Right lobe of liver (tissue), 6 donors: Measurements from ENCODE around the gene FOXK2. TPM values are rescaled to one million over a fixed set of nuclear protein-coding genes. Genes with fewer than 3 reads are reported as not detected.
"Not testable (repeated sequence)": the region's sequence is repeated elsewhere in the genome, so short reads cannot be mapped to it uniquely, and the experiment has no call there.

ENCODE experiments used
- ATAC-seq, 4 donors: fragments of 200-7000 bp; cut with Tn5 transposase; one replicate each; pipeline ENCODE4 v1.9.1; 2020; ENCODE audit warnings: mild to moderate bottlenecking in 4 of 4, moderate library complexity in 4 of 4
- DNase-seq, 3 donors: peaks; one replicate each; pipeline ENCODE4 v3.0.0-alpha.2; 2020
- H3K27ac ChIP-seq, 3 donors: fragments of 200-600 bp; one replicate each; pipeline ENCODE4 v1.8.0; 2022
- H3K27me3 ChIP-seq, 2 donors: fragments of 200-600 bp; one replicate each; pipeline ENCODE4 v1.8.0; 2022
- H3K36me3 ChIP-seq, 4 donors: fragments of 200-600 bp; sonication (generic) in 1 of 4; one replicate each; pipeline versions ENCODE4 v1.5.1 to v1.8.0; 2017 to 2022; ENCODE audit warnings: control low read depth in 1 of 4
- H3K4me1 ChIP-seq, 4 donors: fragments of 200-600 bp; sonication (generic) in 1 of 4; one replicate each; pipeline versions ENCODE4 v1.5.1 to v1.8.0; 2017 to 2022; ENCODE audit warnings: control low read depth in 1 of 4
- H3K4me3 ChIP-seq, 3 donors: fragments of 200-600 bp; one replicate each; pipeline ENCODE4 v1.8.0; 2022
- H3K9me3 ChIP-seq, 4 donors: fragments of 200-600 bp; sonication (generic) in 1 of 4; one replicate each; pipeline versions ENCODE4 v1.5.1 to v1.8.0; 2017 to 2022; ENCODE audit warnings: control low read depth in 1 of 4
- POLR2A ChIP-seq: fragments of 450-650 bp; IDR thresholded peaks from one replicate; pipeline ENCODE4 v1.6.1; 2017; ENCODE audit warnings: antibody characterized with exemption, mild to moderate bottlenecking
- WGBS: methylation state at CpG from one replicate; pipeline ENCODE4 v1.1.6; 2018; ENCODE audit warnings: low coverage, low lambda C conversion rate; ENCODE audit not compliant: insufficient coverage; ENCODE audit errors: missing lambda C conversion rate; 5-methylcytosine and 5-hydroxymethylcytosine counted together
- intact Hi-C, 2 donors: fragments of 100-400 bp; cut with DNase I; formaldehyde crosslinking; loops; one replicate each; pipeline versions ENCODE4 v1.11.2 to v1.14.1; 2022
- total RNA-seq, 6 experiments: library from RNA; depleted of rRNA in 2 of 6; stranded (reverse); fragments of >200 nt in 2 of 6; fragmentation: NEBNext Ultra II Directional in 3 of 6; extraction: Animal tissue kit (Norgen Biotek cat#: 25700) in 3 of 6; gene quantifications; one replicate each; pipeline versions ENCODE4 v1.1.0 to v1.2.4, GENCODE V29; 2016 to 2023
- TF ChIP-seq, protein P1 (sequence below), 4 donors: fragments of 200-600 bp in 3 of 4; fragments of 450-650 bp in 1 of 4; IDR thresholded peaks; one replicate each; pipeline versions ENCODE4 v1.5.1 to v1.8.0; 2016 to 2022; ENCODE audit warnings: antibody characterized with exemption in 4 of 4, mild to moderate bottlenecking in 2 of 4
- donor health status: DM: no; HTN: yes; CAD: no.
- donor health status: DM: no; HTN: no; CAD: no.
- donor health status: DM: no; HTN: no; CAD: no.
- donor health status: DM: no; HTN: yes; CAD: no.
- donor health status: DM: no; HTN: yes; CAD: no.

Gene FOXK2
- total RNA-seq, 6 experiments from 2014 or later = 14.1 to 20.5 (median 16.1) TPM

DNA sequence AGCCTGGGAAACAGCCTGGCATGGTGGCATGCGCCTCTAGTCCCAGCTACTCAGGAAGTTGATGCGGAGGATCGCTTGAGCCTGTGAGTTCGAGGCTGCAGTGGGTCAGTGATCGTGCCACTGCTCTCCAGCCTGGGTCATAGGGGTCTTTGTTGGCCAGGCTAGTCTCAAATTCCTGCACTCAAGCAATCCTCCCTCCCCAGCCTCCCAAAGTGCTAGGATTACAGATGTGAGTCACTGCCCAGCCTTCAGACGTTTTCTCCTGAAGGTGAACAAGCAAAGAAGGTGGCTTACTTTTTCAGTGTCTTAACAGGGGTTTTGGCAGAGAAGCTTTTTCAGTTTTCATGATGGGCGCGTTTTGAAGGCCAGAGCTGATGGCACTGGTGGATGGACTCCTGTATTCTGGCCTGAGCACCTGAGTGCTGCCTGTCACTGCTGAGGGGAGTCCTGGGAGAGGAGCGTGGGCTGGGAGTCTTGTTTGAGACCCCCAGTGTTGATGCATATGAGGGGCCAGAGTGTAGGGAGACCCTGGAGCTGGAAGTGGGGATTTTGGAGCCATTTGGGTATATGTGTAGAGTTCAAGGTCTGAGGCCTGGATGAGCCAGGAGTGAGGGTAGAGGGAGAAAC is 41.4 kb downstream of the FOXK2 start:
- TF ChIP-seq, protein P1, sequence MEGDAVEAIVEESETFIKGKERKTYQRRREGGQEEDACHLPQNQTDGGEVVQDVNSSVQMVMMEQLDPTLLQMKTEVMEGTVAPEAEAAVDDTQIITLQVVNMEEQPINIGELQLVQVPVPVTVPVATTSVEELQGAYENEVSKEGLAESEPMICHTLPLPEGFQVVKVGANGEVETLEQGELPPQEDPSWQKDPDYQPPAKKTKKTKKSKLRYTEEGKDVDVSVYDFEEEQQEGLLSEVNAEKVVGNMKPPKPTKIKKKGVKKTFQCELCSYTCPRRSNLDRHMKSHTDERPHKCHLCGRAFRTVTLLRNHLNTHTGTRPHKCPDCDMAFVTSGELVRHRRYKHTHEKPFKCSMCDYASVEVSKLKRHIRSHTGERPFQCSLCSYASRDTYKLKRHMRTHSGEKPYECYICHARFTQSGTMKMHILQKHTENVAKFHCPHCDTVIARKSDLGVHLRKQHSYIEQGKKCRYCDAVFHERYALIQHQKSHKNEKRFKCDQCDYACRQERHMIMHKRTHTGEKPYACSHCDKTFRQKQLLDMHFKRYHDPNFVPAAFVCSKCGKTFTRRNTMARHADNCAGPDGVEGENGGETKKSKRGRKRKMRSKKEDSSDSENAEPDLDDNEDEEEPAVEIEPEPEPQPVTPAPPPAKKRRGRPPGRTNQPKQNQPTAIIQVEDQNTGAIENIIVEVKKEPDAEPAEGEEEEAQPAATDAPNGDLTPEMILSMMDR (IDR thresholded peaks at IDR 0.05) = no peak
- no peak for TF ChIP-seq POLR2A
- intact Hi-C loops = no loop called here
- Histone ChIP-seq H3K9me3 (no peaks in the 10 kb centered on the region), H3K27me3 (no peaks in the 10 kb centered on the region), H3K27ac (no peak overlapping the region), H3K36me3 (peaks cover 0 to 9% (median 3%) of the 10 kb centered on the region in 4 donors), H3K4me3 (no peak overlapping the region), H3K4me1 (peaks cover 0 to 37% (median 10%) of the 10 kb centered on the region in 4 donors)
- ATAC-seq (peak in 2 of 4 donors; percentile 4 to 13), DNase-seq (no peak)
- WGBS = 63% methylated on average over 3 of the region's 9 CpGs

DNA sequence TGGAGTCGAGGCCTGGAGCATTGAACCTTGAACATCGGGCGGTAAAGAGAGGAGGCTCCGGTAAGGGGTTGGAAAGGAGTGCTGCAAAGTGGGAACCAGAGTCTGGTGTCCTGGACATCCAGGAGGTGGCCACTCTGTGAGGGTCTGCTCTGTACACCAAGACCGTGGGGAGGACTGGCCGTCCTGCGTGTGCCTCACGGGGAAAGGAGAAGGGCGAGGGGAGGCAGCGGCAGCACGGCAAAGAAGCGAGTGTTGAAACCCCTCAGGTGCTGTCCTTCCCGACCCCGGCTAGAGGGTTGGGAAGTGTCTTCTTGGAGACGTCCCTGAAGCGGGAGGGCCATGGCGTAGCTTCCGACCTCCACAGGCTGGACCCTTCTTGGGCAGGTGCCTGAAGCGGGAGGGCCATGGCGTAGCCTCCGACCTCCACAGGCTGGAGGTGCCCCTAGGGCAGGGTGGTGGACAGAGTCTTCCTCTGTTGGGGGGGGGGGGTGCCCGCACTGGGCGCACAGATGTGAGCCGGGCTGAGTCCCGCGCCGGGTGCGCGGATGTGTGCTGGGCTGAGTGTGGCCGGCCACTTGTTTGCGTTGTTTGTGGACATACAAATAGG is 42.0 kb downstream of the FOXK2 start:
- DNase-seq = no peak
- Histone ChIP-seq H3K27me3 (no peaks in the 10 kb centered on the region), H3K27ac (no peak overlapping the region), H3K4me3 (no peak overlapping the region), H3K9me3 (no peaks in the 10 kb centered on the region), H3K36me3 (peaks cover 0 to 9% (median 5%) of the 10 kb centered on the region in 4 donors), H3K4me1 (peaks cover 0 to 43% (median 10%) of the 10 kb centered on the region in 4 donors)
- intact Hi-C loops = no loop called here
- TF ChIP-seq, protein P1 (IDR thresholded peaks at IDR 0.05) = no peak
- TF ChIP-seq POLR2A = no peak
- ATAC-seq = peak in 2 of 4 donors; percentile 23 to 28
- 30% methylated on average over 4 of the region's 31 CpGs for WGBS

DNA sequence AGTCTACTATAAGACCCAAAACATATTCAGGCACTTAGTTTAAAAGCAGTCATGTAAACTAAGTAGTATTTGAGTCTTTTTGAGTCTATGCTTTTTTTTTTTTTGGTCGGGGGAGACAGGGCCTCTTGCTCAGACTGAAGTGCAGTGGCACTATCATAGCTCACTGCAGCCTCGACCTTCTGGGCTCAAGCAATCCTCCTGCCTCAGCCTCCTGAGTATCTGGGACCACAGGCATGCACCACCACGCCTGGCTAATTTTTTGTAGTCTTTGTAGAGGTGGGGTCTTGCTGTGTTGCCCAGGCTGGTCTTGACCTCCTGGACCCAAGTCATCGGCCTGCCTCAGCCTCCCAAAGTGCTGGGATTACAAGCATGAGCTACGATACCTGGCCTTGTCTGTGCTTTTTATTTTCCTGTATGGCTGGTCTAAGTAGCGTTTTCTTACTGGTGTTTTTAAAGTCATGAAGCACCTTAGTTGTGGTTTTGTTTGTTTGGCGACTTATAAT is 43.2 kb downstream of the FOXK2 start:
- H3K9me3 ChIP-seq, H3K27ac ChIP-seq, H3K27me3 ChIP-seq, H3K4me3 ChIP-seq, DNase-seq, ATAC-seq, H3K36me3 ChIP-seq, intact Hi-C loops: not testable (repeated sequence)
- 61% methylated on average over 3 of the region's 7 CpGs for WGBS
- peaks cover 0 to 50% (median 13%) of the 10 kb centered on the region in 4 donors for H3K4me1 ChIP-seq

DNA sequence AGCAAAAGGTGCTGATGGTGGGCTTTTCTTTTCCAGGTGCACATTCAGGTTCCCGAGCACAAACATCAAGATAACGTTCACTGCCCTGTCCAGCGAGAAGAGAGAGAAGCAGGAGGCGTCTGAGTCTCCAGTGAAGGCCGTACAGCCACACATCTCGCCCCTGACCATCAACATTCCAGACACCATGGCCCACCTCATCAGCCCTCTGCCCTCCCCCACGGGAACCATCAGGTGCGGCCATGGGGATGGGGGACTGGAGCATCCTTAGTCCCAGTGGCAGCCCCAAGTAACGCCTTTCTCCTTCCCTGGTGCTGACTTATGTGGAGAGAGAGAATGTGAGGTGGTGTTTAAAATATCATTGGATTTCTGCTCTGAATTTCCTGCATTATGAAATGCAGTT is 43.8 kb downstream of the FOXK2 start:
- intact Hi-C loops = no loop called here
- peak in 2 of 4 donors; percentile 10 to 22 for ATAC-seq
- no peaks in the 10 kb centered on the region for H3K9me3 ChIP-seq
- H3K4me1 ChIP-seq = peaks cover 2 to 54% (median 15%) of the 10 kb centered on the region in 4 donors
- TF ChIP-seq, protein P1 (IDR thresholded peaks at IDR 0.05) = no peak
- TF ChIP-seq POLR2A = no peak
- H3K27ac ChIP-seq = no peak overlapping the region
- WGBS = 70% methylated on average over 5 of the region's 9 CpGs
- H3K27me3 ChIP-seq = no peaks in the 10 kb centered on the region
- H3K4me3 ChIP-seq = no peak overlapping the region
- H3K36me3 ChIP-seq = peaks cover 0 to 9% (median 5%) of the 10 kb centered on the region in 4 donors
- DNase-seq = no peak

DNA sequence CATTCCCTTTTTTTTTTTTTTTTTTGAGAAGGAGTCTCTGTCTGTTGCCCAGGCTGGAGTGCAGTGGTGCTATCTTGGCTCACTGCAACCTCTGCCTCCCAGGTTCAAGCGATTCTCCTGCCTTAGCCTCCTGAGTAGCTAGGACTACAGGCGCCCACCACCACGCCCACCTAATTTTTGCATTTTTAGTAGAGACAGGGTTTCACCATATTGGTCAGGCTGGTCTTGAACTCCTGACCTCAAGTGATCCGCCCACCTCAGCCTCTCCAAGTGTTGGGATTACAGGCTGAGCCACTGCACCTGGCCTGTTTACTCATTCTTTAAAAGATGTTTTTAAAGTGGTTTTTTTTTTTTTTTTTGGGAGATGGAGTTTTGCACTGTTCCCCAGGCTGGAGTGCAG is 44.2 kb downstream of the FOXK2 start:
- ATAC-seq, DNase-seq, H3K27me3 ChIP-seq, H3K27ac ChIP-seq, H3K4me3 ChIP-seq, H3K9me3 ChIP-seq, H3K36me3 ChIP-seq, intact Hi-C loops: not testable (repeated sequence)
- H3K4me1 ChIP-seq = peaks cover 2 to 57% (median 18%) of the 10 kb centered on the region in 4 donors
- 80% methylated on average over 2 of the region's 4 CpGs for WGBS
